Fibroblast of mammary gland (primary cell): ENCODE measurements around the gene OPHN1.
A peak's percentile ranks its signal among the peaks of the same experiment; 100 is the strongest.
"Not testable (repeated sequence)": the region's sequence is repeated elsewhere in the genome, so short reads cannot be mapped to it uniquely, and the experiment has no call there.

ENCODE experiments used
- DNase-seq: peaks from one replicate; pipeline ENCODE4 v3.0.0-alpha.2; 2010; ENCODE audit warnings: low read depth
- H3K4me3 ChIP-seq: 2 replicates; pipeline ENCODE4 v1.5.1; 2011; ENCODE audit warnings: low read depth, mild to moderate bottlenecking, low read length, moderate library complexity; ENCODE audit not compliant: control insufficient read depth
- CTCF ChIP-seq: conservative IDR thresholded peaks from 2 replicates; pipeline ENCODE4 v1.5.1; 2011; ENCODE audit warnings: low read depth, low read length, inconsistent platforms; ENCODE audit not compliant: control insufficient read depth, insufficient read depth

Gene OPHN1

DNA sequence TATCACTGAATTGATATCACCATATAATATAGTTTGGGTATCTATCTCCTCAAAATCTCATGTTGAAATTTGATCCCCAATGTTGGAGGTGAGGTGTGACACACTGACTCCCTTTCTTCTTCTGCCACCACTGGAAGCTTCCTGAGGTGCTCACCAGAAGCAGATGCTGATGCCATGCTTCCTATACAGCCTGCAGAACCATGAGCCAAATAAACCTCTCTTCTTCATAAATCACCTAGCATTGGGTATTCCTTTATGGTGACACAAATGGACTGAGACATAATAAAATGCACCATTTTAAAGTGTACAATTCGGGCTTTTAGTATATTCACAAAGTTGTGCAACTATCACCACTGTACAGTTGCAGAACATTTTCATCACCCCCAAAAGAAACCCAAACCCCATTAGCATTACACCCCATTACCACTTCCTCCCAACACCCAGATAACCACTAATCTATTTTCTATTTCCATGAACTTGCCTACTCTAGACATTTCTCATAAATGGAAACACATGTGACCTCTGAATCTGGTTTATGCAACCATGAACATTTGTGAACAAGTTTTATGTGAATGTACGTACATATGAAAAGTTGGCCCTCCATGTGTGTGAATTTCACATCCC lies 148.9 kb downstream of the OPHN1 start:
- peak; percentile 8 for DNase-seq
- TF ChIP-seq CTCF: no peak
- H3K4me3 ChIP-seq: no peak overlapping the region

DNA sequence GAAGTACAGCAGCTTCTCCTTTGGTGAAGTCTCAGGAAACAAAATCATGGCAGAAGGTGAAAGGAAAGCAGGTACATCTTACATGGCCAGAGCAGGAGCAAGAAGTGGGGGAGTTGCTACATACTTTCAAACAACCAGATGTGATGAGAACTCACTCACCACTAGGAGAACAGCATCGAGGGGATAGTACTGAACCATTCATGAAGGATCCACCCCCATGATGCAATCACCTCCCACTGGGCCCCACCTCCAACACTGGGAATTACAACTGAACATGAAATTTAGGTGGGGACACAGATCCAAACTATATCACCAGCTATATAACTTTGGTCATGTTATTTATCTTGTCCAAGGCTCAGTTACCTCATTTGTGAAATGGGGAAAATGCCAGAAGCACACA lies 159.4 kb downstream of the OPHN1 start:
- TF ChIP-seq CTCF: no peak
- DNase-seq: peak; percentile 34
- no peak overlapping the region for H3K4me3 ChIP-seq

- not testable (repeated sequence) for H3K4me3 ChIP-seq, DNase-seq
These were observed 168.5 kb downstream of the OPHN1 start for GRCh38 chrX:68264793-68265192.

GRCh38 chrX:68261060-68261672 lies 172.1 kb downstream of the OPHN1 start:
- DNase-seq: peak; percentile 41
- no peak for TF ChIP-seq CTCF
- H3K4me3 ChIP-seq: no peak overlapping the region

GRCh38 chrX:68256990-68257389 lies 176.3 kb downstream of the OPHN1 start:
- no peak overlapping the region for H3K4me3 ChIP-seq
- DNase-seq: no peak
- no peak for TF ChIP-seq CTCF

- no peak for TF ChIP-seq CTCF
- no peak for DNase-seq
- no peak overlapping the region for H3K4me3 ChIP-seq
These were observed 178.3 kb downstream of the OPHN1 start for GRCh38 chrX:68254738-68255645.

DNA sequence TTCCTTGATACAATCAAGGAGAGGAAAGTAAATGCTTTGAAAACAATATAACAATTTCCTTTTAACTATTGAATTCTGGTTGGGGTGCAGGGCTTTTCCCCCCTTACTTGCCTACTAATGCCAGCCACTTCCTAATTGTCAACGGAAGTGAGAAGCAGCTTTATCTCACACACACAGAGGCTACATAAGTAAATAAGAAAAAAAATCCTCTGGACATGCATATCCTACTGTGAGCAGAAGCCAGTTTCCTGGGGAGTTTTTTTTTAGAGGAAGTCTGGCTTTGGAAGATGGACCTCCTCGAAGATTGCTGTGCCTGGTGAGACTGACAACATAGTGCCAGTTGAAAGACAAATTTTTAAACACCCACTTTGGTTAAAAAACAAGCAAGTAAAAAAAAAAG lies 180.6 kb downstream of the OPHN1 start:
- no peak for TF ChIP-seq CTCF
- H3K4me3 ChIP-seq: no peak overlapping the region
- no peak for DNase-seq
